NT2/D1 (cell line): ENCODE measurements around the gene MAML1.

Source experiments
- SUZ12 ChIP-seq: IDR thresholded peaks from 2 replicates; pipeline ENCODE4 v1.6.1; 2011; ENCODE audit not compliant: insufficient read length, insufficient read depth; ENCODE audit errors: extremely low read depth
- YY1 ChIP-seq: IDR thresholded peaks from 2 replicates; pipeline ENCODE4 v1.6.1; 2011; ENCODE audit not compliant: insufficient read length, insufficient read depth
- ZNF274 ChIP-seq: IDR thresholded peaks from 2 replicates; pipeline ENCODE4 v1.6.1; 2011; ENCODE audit warnings: mild to moderate bottlenecking, low read depth, low read length

- no peak for TF ChIP-seq YY1
- TF ChIP-seq ZNF274, result no peak
- TF ChIP-seq SUZ12, result no peak
Measured at GRCh38 chr5:179794575-179794974, 62.0 kb downstream of the MAML1 start.
